ENCODE results near the gene CSAD.
"Not testable (repeated sequence)": the region's sequence is repeated elsewhere in the genome, so short reads cannot be mapped to it uniquely, and the experiment has no call there.

The CSAD gene

GRCh38 chr12:53147653-53148052, 33.1 kb downstream of the CSAD start:
- no peak for DNase-seq

- DNase-seq: no peak
Measured at GRCh38 chr12:53147181-53147580, 33.5 kb downstream of the CSAD start.

- no peak for DNase-seq
Measured at GRCh38 chr12:53145383-53146260, 35.1 kb downstream of the CSAD start.

GRCh38 chr12:53143355-53143754, 37.4 kb downstream of the CSAD start:
- no peak for DNase-seq

- no peak for DNase-seq
Measured at GRCh38 chr12:53133722-53134121, 47.0 kb downstream of the CSAD start.

- DNase-seq: no peak
Measured at GRCh38 chr12:53131844-53132243, 48.9 kb downstream of the CSAD start.

- DNase-seq: no peak
Measured at GRCh38 chr12:53128780-53129569, 51.8 kb downstream of the CSAD start.

- DNase-seq: no peak
Measured at GRCh38 chr12:53127169-53127568, 53.6 kb downstream of the CSAD start.

- DNase-seq: no peak
Measured at GRCh38 chr12:53124352-53124723, 56.4 kb downstream of the CSAD start.

- DNase-seq: no peak
Measured at GRCh38 chr12:53123578-53124351, 57.0 kb downstream of the CSAD start.

- no peak for DNase-seq
Measured at GRCh38 chr12:53122961-53123468, 57.7 kb downstream of the CSAD start.

GRCh38 chr12:53120685-53121525, 59.8 kb downstream of the CSAD start:
- DNase-seq: no peak

GRCh38 chr12:53118751-53119300, 61.9 kb downstream of the CSAD start:
- no peak for DNase-seq

- DNase-seq: no peak
Measured at GRCh38 chr12:53115891-53116648, 64.7 kb downstream of the CSAD start.

- no peak for DNase-seq
Measured at GRCh38 chr12:53115112-53115890, 65.4 kb downstream of the CSAD start.

GRCh38 chr12:53113951-53114350, 66.8 kb downstream of the CSAD start:
- DNase-seq: no peak

GRCh38 chr12:53113136-53113705, 67.5 kb downstream of the CSAD start:
- no peak for DNase-seq

GRCh38 chr12:53112431-53112830, 68.3 kb downstream of the CSAD start:
- DNase-seq: not testable (repeated sequence)
